Stomach smooth muscle (tissue), 2 donors: Measurements from ENCODE around the gene ADGRL3.

Experiments used
- H3K27ac ChIP-seq: one replicate; pipeline ENCODE4 v1.7.0; 2013; ENCODE audit warnings: mild to moderate bottlenecking, low read length, inconsistent platforms
- H3K27me3 ChIP-seq, 2 donors: one replicate each; pipeline ENCODE4 v1.7.0; 2013; ENCODE audit warnings: low read length in 2 of 2; ENCODE audit not compliant: insufficient read depth in 2 of 2, control insufficient read depth in 1 of 2
- H3K36me3 ChIP-seq, 2 donors: one replicate each; pipeline ENCODE4 v1.7.0; 2013; ENCODE audit warnings: low read length in 2 of 2; ENCODE audit not compliant: control insufficient read depth in 2 of 2, insufficient read depth in 2 of 2
- H3K4me1 ChIP-seq: one replicate; pipeline ENCODE4 v1.7.0; 2013; ENCODE audit warnings: low read length; ENCODE audit not compliant: control insufficient read depth, insufficient read depth
- H3K4me3 ChIP-seq, 2 donors: one replicate each; pipeline ENCODE4 v1.7.0; 2013; ENCODE audit warnings: low read length in 2 of 2
- H3K9ac ChIP-seq, 2 donors: one replicate each; pipeline ENCODE4 v1.7.0; 2013; ENCODE audit warnings: low read length in 2 of 2, mild to moderate bottlenecking in 1 of 2
- H3K9me3 ChIP-seq, 2 donors: one replicate each; pipeline ENCODE4 v1.7.0; 2013; ENCODE audit warnings: low read length in 2 of 2; ENCODE audit not compliant: control insufficient read depth in 2 of 2
- donor health status: healthy.
- donor health status: Pancreatic carcinoma.

The ADGRL3 gene

GRCh38 chr4:61440321-61440720 lies 240.2 kb downstream of the ADGRL3 start:
- Histone ChIP-seq H3K4me1 (no peaks in the 10 kb centered on the region), H3K9ac (no peak overlapping the region), H3K4me3 (no peak overlapping the region), H3K36me3 (no peaks in the 10 kb centered on the region), H3K27me3 (no peaks in the 10 kb centered on the region), H3K9me3 (no peaks in the 10 kb centered on the region), H3K27ac (no peak overlapping the region)

GRCh38 chr4:61442936-61443335 lies 242.8 kb downstream of the ADGRL3 start:
- H3K4me3 ChIP-seq: no peak overlapping the region
- no peaks in the 10 kb centered on the region for H3K9me3 ChIP-seq
- no peak overlapping the region for H3K27ac ChIP-seq
- no peaks in the 10 kb centered on the region for H3K27me3 ChIP-seq
- no peak overlapping the region for H3K9ac ChIP-seq
- no peaks in the 10 kb centered on the region for H3K36me3 ChIP-seq
- no peaks in the 10 kb centered on the region for H3K4me1 ChIP-seq

GRCh38 chr4:61443813-61444510 lies 243.8 kb downstream of the ADGRL3 start:
- Histone ChIP-seq H3K4me3 (no peak overlapping the region), H3K4me1 (no peaks in the 10 kb centered on the region), H3K27me3 (no peaks in the 10 kb centered on the region), H3K27ac (no peak overlapping the region), H3K9ac (no peak overlapping the region), H3K9me3 (no peaks in the 10 kb centered on the region), H3K36me3 (no peaks in the 10 kb centered on the region)

- Histone ChIP-seq H3K4me3 (no peak overlapping the region), H3K9ac (no peak overlapping the region), H3K27me3 (no peaks in the 10 kb centered on the region), H3K9me3 (no peaks in the 10 kb centered on the region), H3K27ac (no peak overlapping the region), H3K4me1 (no peaks in the 10 kb centered on the region), H3K36me3 (no peaks in the 10 kb centered on the region)
Measured at GRCh38 chr4:61445374-61446063, 245.4 kb downstream of the ADGRL3 start.

- no peak overlapping the region for H3K9ac ChIP-seq
- no peaks in the 10 kb centered on the region for H3K36me3 ChIP-seq
- no peaks in the 10 kb centered on the region for H3K27me3 ChIP-seq
- no peaks in the 10 kb centered on the region for H3K9me3 ChIP-seq
- no peak overlapping the region for H3K27ac ChIP-seq
- no peaks in the 10 kb centered on the region for H3K4me1 ChIP-seq
- no peak overlapping the region for H3K4me3 ChIP-seq
Measured at GRCh38 chr4:61446941-61447340, 246.8 kb downstream of the ADGRL3 start.

GRCh38 chr4:61447918-61448317 lies 247.8 kb downstream of the ADGRL3 start:
- H3K9ac ChIP-seq: no peak overlapping the region
- no peaks in the 10 kb centered on the region for H3K9me3 ChIP-seq
- no peak overlapping the region for H3K4me3 ChIP-seq
- H3K27ac ChIP-seq: no peak overlapping the region
- no peaks in the 10 kb centered on the region for H3K4me1 ChIP-seq
- H3K27me3 ChIP-seq: no peaks in the 10 kb centered on the region
- H3K36me3 ChIP-seq: no peaks in the 10 kb centered on the region

- Histone ChIP-seq H3K27ac (no peak overlapping the region), H3K9ac (no peak overlapping the region), H3K4me3 (no peak overlapping the region), H3K9me3 (no peaks in the 10 kb centered on the region), H3K27me3 (no peaks in the 10 kb centered on the region), H3K36me3 (no peaks in the 10 kb centered on the region), H3K4me1 (no peaks in the 10 kb centered on the region)
Measured at GRCh38 chr4:61451935-61452334, 251.8 kb downstream of the ADGRL3 start.

- Histone ChIP-seq H3K4me1 (no peaks in the 10 kb centered on the region), H3K27me3 (no peaks in the 10 kb centered on the region), H3K27ac (no peak overlapping the region), H3K9ac (no peak overlapping the region), H3K36me3 (no peaks in the 10 kb centered on the region), H3K9me3 (no peaks in the 10 kb centered on the region), H3K4me3 (no peak overlapping the region)
Measured at GRCh38 chr4:61461956-61462355, 261.8 kb downstream of the ADGRL3 start.

GRCh38 chr4:61462451-61463326 lies 262.6 kb downstream of the ADGRL3 start:
- H3K27ac ChIP-seq: no peak overlapping the region
- H3K36me3 ChIP-seq: no peaks in the 10 kb centered on the region
- H3K9ac ChIP-seq: no peak overlapping the region
- H3K27me3 ChIP-seq: no peaks in the 10 kb centered on the region
- H3K9me3 ChIP-seq: no peaks in the 10 kb centered on the region
- no peaks in the 10 kb centered on the region for H3K4me1 ChIP-seq
- no peak overlapping the region for H3K4me3 ChIP-seq

GRCh38 chr4:61468024-61468720 lies 268.0 kb downstream of the ADGRL3 start:
- Histone ChIP-seq H3K4me1 (no peaks in the 10 kb centered on the region), H3K9me3 (no peaks in the 10 kb centered on the region), H3K4me3 (no peak overlapping the region), H3K9ac (no peak overlapping the region), H3K27me3 (no peaks in the 10 kb centered on the region), H3K36me3 (no peaks in the 10 kb centered on the region), H3K27ac (no peak overlapping the region)
